OCI-LY1 (cell line): ENCODE measurements around the gene PSMG4.

Source experiments
- CTCF ChIP-seq: fragments of 200-600 bp; sonication (generic), shearing (Covaris generic); IDR thresholded peaks from 2 replicates; pipeline ENCODE4 v1.5.1; 2017; ENCODE audit warnings: mild to moderate bottlenecking, antibody characterized with exemption, low read length, moderate library complexity, mixed read lengths
- EZH2 ChIP-seq: fragments of 200-600 bp; sonication (generic), shearing (Covaris generic); IDR thresholded peaks from 2 replicates; pipeline ENCODE4 v1.8.0; 2017; ENCODE audit warnings: borderline replicate concordance, mixed run types, mild to moderate bottlenecking, antibody characterized with exemption, low read length, moderate library complexity, mixed read lengths

- TF ChIP-seq CTCF = no peak
- TF ChIP-seq EZH2 = no peak
These were observed 19.9 kb downstream of the PSMG4 start for GRCh38 chr6:3278691-3279090.
